HG02763 (cell line): ENCODE data around the gene CNTNAP2.
"Not testable (repeated sequence)": the region's sequence is repeated elsewhere in the genome, so short reads cannot be mapped to it uniquely, and the experiment has no call there.

Experiments
- ATAC-seq: cut with Tn5 transposase; IDR thresholded peaks from one replicate; pipeline ENCODE4 v1.9.1; 2021; ENCODE audit warnings: mild to moderate bottlenecking, moderate library complexity; ENCODE audit not compliant: unreplicated experiment

CNTNAP2 gene

DNA sequence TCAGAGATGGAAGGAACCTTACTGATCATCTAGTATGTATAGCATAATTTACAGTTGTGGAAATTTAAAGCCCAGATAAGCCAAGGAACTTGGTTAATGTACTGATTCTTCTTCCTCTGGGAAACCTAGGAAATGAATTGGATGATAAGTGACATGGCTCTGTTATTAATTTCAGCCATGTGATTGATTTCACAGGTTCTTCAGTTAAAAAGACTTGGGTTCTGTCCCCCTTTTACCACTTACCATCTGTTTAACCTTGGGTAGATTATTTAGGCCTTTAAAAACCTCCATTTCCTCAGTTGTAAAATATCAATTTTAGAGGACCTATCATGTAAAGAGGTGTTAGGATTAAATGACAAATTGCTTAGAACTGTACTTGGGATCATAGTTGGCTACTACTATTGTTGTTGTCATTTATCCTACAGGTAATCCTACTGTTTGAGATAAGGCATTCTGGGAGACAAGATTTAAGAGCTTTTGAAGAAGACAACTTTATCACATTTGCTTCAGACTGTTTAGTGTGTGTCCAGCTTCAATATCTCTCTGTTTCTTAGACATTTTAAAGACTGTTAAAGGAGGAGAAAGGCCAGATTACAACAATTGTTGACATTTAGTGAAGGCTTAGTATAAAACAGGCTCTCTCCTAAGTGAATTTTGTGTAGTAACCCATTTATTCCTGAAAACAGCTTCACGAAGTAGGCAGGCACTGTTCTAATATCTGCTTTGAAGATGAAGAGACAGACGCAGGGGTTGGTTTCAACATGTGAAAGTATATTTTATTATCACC is 1476.9 kb downstream of the CNTNAP2 start:
- ATAC-seq, result no peak

DNA sequence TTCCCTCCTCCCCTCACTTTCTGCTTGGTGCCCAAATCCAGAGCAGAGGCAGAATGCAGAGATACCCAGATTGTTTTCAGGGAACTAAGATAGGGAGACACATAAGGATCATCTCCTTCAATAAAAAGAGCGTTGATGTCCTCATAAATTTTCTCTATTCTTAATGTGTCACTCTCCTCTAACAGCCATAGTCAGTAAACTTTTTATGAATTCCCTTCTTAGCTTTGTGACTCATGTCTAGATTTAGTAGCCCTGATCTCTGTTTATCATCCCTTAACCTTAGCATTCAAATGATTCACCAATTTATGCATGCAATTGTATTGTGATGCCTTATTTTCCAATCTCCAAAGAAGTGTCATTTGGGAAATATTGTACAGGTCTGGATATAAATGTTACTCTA is 1478.4 kb downstream of the CNTNAP2 start:
- ATAC-seq, result no peak

DNA sequence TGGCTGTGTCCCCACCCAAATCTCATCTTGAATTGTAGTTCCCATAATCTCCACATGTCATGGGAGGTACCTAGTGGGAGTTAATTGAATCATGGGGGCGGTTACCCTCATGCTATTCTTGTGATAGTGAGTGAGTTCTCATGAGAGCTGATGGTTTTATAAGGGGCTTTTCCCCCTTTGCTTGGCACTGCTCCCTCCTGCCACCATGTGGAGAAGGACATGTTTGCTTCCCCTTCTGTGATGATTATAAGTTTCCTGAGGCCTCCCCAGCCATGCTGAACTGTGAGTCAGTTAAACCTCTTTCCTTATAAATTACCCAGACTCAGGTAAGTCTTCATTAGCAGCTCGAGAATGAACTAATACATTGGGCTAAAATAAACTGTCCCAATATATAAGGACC is 1482.1 kb downstream of the CNTNAP2 start:
- not testable (repeated sequence) for ATAC-seq

DNA sequence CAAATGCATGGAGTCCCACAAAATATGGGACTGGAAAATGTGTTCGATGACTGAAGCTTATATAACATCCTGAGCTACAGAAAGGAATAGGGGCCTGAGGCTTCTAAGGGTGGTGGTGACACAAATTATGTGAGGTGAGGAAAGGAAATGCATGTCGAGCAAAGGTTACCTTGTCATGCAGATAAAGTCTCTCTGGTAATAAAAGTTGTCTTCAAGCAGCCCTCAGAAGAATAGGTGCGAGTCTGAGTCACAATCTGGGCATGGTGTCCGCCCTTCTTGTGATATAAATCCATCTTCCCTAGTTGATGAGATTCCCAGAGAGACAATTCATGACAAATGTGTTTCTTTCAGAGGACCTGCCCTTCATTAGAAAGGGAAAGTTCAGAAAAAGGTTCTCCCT is 1488.7 kb downstream of the CNTNAP2 start:
- no peak for ATAC-seq

DNA sequence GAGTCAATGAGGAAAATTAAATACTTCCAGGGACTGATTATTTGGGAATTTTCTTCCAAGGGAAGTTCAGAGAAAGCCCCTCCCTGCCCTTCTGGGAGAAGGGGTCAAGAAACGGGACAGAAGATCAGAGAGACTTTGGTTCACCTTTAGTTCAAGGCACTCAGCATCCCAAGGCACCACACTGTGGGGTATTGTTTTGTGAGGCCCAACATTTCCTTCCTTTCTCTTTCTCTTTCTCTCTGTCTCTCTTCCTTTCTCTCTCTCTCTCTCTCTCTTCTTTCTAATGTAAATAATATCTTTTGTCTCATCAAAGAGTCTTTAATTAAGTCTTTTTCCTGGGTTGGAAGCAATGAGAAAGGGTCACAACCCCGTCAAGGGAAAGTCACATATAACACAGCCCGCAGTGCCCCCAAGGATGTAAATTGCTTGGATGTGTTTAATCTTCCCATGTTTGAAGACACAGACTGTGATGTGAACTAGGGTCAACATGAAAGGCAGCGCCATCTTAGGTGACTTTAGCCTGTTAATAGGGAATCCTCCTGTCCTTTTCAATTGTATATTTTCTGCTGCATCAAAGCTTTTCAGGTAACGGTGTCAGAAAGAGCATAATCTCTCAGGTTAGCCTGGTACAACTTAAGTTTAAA is 1490.7 kb downstream of the CNTNAP2 start:
- ATAC-seq, result no peak

DNA sequence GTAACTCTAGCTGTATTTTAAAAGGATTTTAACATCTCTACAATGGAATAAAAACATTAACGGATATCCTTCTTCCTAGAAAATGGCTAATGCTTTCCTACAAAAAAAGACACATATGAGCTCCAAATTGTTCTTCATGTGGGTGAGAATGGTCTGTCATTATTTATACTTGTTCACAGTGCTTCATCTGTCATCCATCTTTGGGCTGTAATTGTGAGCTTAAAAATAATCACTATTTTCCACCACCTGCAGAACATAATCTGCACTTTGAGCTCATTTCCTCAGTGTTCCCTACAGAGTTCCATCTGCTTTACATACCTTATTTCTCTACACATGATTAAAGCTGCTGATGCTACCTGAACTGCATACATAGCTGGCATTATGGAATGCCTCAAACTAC is 1494.8 kb downstream of the CNTNAP2 start:
- no peak for ATAC-seq

DNA sequence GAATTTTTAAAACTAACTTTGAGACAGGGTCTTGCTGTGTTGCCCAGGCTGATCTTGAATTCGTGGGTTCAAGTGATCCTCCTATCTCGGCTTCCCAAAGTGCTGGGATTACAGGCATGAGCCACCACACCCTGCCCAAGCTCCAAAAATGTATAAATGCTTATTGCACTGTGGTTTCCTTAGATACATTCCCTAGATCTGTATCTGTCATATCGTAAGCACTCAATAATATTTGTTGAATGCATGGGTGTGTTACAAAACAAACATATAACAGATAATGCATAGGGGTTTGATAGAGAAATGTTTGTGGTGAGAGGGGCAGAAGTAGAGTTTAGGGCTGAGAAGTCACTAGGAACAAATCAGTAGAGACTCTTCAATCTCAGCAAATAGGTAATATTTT is 1518.7 kb downstream of the CNTNAP2 start:
- ATAC-seq, result no peak

DNA sequence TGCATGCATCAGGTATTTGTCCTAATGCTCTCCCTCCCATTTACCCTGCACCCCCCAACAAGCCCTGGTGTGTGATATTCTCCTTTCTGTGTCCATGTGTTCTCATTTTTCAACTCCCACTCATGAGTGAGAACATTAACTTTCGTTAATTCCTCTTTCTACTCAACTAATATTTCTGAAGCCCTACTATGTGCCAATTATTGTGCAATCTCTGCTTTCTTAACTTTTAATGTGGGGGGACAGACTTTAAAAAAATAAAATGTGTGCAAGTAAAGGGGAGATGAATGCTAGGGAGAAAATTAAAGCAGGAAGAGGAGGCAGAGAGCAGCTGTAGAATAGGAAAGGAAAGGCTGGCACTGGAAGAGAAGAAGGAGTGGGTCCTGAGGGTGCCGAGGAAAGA is 1520.0 kb downstream of the CNTNAP2 start:
- no peak for ATAC-seq

DNA sequence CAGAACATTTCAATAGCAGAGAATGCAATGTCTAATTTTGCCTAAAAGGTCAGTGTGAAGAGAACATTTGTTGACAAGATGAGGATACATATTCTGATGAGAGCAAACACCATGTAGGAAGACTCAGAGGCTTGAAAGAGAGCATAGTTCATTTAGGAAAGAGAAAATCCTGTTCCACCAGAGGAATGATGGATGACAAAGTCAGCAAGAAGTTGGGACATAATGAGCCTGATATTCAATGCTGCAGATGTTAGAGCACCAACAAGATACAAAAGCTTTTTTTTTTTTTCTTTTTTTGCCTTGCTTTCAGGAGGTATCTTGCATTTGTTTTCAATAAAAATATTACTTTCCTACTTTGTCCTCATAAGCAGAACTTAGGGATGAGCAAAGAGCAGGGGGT is 1522.0 kb downstream of the CNTNAP2 start:
- ATAC-seq, result no peak

DNA sequence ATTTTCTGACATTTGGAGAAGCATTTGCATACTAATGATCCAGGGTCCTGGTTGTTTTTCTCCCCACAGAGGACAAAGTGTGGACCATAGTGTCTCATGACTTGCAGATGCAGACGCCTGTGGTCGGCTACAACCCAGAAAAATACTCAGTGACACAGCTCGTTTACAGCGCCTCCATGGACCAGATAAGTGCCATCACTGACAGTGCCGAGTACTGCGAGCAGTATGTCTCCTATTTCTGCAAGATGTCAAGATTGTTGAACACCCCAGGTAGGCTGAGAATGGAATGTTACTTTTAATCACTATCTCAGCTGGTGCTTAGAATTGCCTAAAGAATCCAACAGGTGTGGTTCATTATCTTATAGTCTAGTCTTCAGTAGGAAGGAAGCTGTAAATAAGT is 1522.4 kb downstream of the CNTNAP2 start:
- no peak for ATAC-seq

DNA sequence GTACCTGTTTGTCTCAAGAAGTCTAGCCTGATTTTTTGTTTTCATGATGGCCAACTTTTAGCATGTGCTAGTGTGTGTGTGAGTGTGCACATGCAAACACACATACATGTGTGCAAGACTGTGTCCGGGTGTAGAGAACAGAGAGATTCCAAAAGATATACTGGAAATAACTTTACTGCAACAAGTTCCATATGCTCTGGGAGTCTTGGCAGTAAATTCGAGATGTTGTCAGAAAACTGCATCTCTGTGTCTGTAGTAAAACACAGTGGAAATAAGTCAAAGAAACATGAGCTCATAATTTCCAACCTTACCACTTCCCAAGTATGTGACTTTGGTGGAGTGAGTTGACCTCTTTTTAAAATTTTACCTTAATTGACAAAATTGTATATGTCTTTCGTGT is 1523.2 kb downstream of the CNTNAP2 start:
- no peak for ATAC-seq

DNA sequence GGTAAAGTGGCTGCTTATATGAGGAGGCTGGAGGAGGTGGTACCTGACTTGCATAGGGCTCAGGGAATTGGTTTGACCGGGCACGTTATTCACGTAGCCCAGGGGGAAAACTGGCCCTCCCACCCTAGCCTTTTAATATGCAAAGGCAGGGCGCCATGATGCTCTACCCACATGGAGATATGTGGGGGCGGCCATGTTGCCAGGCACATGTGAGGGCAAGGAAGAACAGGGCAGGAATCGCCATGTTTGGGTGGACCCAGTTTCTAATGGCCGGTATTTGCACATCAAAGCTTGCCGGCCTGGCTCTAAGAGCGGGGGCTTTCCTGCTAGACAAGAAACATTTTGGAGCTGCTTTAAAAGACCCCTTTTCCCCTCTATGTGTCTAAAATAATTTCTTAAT is 1524.2 kb downstream of the CNTNAP2 start:
- no peak for ATAC-seq

DNA sequence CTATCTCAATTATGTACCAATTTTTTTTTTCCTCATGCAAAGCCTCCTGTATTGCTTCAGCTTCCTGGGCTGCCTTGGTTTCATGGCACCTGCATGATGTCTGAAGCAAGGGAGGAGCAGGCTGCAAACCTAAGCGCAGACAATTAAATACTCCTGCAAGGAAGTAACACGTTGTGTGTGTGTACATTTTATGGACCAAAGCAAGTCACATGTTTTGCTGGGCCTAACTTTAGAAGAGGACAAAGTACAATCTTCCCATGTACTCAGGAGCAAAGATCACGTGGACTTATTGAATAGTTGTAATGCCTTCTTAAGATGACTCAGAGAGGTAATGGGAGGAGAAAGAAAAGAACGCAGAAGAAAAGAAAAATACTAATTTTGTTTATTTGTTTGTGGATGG is 1530.0 kb downstream of the CNTNAP2 start:
- no peak for ATAC-seq

DNA sequence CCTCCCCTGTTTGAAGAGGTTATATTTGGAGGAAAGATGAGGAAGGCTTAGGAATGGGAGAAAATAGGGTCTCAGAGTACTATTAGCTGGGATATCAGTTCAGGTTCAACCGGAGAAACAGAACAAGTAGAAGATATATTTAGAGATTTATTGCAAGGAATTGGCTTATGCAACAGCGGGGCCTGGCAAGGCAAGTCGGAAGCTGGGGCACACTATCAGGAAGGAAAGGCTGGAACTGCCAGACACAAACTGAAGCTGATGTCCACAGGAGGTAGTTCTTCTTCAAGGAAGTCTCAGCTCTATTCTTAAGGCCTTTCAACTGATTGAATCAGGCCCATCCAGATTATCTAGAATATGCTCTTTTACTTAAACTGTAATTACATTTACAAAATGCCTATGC is 1534.4 kb downstream of the CNTNAP2 start:
- no peak for ATAC-seq

DNA sequence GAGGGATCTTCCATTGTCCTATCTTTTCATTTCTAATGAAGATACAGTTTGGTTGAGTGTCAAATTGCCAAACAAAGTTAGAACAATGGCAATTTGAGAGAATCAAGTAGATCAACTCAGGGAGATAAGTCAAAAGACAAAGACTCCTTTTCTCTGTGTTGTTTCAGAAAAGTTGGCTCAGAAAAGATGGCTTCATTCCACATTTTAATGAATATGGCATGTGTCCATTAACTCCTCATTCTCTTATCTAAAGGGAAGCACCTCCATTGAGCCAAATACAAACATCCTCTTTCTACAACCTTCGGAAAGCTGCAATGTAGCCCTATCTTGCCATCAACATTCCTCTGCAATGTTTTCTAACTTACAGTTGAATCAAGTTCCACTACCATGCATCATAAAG is 1535.0 kb downstream of the CNTNAP2 start:
- no peak for ATAC-seq

DNA sequence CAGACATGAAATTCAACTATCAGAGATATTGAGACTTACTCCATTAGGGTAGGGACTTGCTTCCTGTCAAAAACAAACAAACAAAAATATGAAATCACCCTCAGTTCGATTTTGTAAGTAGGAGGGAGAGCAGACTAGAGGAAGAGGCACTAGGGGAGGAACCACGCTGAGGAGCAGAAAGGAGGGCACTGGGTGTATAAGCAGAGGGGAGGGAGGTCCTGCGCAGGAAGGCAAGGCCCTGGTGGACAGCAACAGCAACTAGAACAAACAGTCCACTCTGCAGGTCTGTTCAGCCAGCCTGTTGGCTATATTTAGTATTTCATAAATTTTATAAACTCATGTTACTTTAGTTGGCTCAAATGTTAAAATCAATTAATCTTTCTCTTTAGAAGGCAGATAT is 1536.9 kb downstream of the CNTNAP2 start:
- ATAC-seq, result no peak

DNA sequence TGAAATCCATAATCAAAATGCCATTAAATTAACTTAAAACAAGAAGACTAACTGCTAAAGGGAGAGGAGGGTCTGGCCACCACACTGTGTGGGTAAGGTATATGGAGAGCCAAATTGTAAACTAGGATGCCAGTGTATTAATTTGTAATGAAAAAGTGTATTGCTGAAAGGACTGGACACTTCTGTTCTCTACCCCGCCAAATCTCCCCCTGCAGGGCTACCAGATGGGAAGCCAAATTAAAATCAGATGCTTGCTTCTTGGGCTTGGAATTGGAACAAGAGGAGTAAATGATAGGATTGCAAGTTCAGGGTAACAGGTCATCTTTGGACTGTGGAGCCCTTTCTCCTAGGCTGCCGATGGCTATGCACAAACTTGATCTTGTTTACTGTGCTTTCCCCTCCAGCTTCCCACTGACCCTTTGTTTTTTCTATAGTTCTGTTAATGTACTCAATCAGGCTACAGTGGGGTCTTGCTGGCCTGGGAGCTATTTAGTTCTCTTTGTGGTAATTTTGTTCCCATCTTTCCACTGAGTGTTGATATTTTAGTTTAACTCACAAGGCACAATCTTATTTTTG is 1541.9 kb downstream of the CNTNAP2 start:
- no peak for ATAC-seq

DNA sequence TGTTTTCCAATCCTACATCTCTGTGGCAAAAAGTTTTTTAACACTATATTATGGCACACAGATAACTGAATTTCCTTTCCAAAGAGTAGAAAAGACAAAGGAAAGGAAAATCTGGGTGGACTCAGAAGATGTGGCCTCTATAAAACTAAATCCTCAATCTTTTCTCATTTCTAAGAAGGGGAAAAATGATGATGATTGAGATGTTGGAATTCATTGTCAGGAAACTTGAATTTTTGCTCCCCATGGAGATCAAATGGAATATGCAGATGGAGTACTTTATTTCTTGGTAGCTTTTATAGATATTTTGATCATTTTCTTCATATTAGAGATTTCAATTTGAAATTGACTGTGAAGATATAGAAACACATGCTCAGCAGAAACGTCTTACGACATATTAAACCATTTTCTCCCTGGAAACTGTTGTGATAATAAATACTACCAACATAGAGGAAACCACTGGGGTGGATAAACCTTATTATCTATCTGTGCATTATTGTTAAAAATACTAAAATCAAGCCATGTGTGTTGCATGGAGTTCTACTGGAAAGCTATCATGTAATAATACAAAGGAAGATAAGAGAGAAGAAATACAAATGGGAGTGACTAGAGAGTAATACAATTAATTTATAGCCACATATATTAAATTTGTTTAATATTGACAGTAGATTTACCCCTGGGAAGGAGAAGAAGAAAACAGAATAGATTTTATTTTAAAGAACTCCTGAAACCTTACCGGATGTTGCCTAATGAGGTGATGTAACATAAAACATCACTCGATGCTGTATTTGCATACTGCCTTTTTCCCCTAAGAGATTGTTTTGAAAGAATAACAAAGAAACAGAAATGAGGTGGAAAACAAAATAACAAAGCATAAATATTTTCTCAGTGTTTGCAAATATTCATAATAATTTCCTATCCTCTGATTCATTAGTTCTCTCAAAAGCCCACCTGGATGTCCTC is 1542.7 kb downstream of the CNTNAP2 start:
- no peak for ATAC-seq

DNA sequence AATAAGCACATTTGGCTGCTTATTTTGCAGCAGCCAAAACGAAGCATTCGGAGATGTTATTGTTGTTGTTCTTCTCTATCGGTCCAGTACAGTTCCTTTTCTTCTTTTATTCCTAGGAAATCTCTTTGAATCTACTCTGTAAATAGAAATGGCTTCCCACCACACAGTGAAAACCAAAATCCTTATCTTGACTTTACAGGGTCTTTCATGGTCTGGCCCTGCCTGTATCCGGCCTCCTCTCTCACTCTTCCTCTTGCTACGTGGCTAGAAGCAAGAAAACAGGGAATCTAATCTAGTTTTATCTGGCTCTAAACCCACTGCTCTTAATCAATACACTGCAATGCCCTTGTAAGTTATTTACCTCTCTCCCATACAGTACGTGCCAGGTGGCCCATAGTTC is 1547.9 kb downstream of the CNTNAP2 start:
- ATAC-seq, result no peak

DNA sequence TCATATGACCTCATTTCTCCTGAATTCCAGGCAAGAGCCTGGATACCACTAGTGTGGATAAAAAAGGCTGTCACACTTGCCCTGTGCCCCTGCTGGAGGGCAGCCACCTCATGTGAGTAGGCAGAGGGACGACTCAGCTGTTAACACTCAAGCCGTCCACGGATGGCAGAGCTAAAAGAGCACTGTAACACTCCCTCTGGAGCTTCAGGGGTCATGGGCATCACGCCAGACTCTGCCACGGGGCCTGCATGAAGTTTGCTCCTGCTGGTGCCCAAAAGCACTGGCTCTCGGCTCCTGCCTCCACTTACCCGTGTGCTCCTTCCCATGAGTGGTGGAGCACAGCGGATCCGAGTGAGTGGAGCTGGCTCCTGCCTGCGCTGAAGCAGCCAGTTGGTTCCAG is 1554.2 kb downstream of the CNTNAP2 start:
- no peak for ATAC-seq

DNA sequence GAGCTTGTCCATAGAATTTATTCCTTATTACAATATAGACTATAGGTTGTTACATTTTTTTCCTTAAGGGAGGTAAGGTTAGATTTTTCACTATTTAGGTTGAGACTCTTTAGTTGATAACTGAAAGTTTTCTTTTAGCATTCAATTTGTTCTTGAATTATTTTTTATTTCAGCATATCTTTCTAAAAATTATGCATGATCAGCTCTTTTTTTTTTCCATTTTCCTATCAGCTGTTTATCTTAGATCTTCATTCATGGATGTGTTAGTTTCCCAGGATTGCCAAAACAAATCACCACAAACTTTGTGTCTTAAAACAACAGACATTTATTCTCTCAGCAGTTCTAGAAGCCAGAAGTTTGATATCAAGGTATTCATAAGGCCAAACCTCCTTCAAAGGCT is 1558.1 kb downstream of the CNTNAP2 start:
- no peak for ATAC-seq
